NCI-H187 treated with DMSO at 0.1 percent for 48 hours (cell line): ENCODE results near the gene BCAS3.
A peak's percentile ranks its signal among the peaks of the same experiment; 100 is the strongest.

Experiments used
- DNase-seq: peaks from one replicate; lab custom pipeline; 2025; lab: John Stamatoyannopoulos, UW

The BCAS3 gene

DNA sequence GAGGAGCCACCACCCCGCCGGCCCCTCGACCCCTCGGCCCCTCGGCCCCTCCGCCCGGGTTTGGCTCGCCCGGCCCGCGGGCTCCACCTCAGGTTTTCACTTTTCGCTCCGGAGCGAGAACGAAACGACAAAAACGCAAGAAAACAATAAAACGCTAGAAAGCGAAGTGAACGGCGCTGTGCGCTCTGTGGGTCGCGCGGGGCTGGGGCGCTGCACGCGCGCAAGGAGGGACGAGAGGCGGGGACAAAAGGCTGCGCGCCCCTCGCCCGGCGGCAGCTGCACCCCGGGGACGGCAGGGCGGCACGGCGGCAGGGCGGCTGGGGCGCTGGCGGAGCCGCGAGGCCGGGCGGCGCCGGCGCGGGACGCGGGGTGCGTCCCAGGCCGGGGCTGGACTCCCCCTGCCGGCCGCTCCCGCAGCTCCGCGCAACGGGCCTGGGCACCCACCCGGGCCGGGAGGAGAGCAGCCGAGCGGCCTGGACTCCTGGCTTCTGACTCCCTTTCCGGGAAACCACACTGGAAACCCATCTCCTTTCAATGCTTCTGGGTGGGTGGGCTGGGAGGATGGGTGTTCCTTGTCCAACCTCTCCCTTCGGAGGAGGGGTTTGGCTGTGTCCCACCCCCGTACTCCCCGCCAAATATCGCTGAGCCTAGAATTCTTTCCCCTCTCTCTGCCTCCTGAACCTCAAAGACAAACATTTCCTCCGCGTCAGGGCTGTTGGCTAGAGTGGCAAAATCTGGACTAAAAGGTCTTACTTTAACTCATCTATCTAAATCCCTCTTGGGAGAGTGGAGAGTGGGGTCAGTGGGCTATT lies 731.9 kb downstream of the BCAS3 start:
- no peak for DNase-seq

DNA sequence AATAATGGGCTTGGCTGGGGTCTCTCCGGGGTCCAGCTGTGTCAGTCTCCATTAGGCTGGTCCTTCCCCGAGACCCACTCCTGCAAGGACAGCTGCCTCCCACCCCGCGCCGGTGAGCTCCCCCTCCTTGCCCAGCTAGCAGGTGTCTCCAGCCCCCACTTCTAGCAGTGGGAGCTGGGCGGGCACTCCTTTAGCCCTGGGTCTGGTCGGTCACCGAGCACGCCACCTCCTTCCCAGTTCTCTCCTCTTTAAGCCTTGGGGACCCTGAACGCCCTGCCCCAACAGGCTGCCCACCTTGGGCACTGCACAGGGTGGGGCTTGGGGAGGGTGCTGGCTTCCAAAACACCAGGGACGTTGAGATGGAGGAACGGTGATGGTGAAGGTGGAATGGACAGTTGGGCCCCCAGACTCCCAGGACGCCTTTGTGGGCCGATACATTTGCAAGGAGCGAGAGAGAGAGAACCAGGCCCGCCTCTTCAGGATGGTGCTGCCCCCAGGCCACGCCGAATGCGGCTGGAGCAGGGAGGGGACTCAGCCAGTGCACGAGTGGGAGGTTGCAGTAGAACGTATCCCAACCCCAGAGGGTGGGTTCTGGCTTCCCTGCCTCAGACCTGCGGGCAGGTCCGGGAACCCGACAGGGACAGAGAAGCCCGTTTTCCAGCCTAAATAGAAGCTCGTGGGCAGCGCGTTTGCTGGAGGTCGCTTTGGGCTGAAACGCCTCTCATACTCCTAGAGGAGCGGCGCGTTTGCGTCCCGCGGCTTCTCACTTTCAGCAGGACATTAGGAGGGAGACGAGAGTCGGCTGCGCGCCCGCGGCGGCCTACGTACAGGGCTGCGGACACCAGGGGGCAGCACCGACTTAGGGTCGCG lies 732.7 kb downstream of the BCAS3 start:
- DNase-seq, result no peak

DNA sequence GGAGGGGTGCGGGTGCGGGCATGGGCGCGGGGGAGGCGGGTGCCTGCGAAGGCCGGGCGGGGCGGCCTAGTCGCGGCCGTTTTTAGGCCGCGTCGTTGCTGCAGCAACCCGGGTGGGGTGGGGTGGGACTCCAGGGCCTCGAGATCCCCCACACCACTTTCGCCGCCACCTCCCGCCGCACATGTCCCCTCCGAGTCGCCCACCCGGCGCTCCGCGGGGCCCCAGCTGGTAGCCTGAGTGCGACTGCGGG lies 733.3 kb downstream of the BCAS3 start:
- no peak for DNase-seq

DNA sequence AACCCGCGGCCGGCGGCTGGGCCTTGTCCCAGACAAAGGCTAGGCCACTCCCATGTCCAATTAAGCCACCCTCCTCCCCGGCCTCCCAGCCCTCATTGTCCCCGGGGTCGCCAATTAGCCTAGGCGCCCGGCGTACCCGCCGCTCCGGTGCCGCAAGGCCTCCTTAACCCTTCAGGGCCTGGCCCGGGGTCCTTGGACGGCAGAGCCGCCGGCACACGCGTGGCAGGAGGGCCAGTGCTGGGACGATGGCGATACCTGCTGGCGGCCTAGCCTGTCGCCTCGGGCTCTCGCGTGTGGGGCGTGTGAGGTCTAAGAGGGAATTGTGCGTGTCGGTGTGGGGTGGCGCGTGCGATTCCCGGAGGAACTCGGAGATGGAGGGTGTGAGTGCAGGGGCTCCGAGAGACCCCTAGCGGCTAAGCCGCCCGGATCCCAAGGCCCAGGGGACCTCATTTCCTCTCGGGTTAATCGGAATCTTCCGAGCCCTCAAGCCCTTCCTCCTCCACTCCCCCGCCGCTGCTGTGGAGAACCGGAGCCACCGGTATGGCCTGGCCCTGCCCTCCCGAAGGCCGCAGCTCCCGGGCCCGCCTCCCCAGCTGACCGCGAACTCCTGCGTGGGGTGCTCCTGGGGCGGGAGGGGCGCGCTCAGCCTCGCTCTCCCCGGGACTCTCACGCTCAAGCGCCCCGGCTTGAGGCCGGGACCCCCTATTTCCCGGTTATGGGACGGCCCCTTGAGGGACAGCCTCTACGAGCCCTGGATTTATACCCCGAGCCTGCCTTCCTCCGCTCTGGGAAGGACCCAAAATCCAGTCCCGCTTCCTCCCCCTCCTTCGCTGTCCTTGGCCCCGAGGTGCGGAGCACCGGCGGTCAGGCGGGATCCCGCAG lies 733.9 kb downstream of the BCAS3 start:
- DNase-seq, result no peak

DNA sequence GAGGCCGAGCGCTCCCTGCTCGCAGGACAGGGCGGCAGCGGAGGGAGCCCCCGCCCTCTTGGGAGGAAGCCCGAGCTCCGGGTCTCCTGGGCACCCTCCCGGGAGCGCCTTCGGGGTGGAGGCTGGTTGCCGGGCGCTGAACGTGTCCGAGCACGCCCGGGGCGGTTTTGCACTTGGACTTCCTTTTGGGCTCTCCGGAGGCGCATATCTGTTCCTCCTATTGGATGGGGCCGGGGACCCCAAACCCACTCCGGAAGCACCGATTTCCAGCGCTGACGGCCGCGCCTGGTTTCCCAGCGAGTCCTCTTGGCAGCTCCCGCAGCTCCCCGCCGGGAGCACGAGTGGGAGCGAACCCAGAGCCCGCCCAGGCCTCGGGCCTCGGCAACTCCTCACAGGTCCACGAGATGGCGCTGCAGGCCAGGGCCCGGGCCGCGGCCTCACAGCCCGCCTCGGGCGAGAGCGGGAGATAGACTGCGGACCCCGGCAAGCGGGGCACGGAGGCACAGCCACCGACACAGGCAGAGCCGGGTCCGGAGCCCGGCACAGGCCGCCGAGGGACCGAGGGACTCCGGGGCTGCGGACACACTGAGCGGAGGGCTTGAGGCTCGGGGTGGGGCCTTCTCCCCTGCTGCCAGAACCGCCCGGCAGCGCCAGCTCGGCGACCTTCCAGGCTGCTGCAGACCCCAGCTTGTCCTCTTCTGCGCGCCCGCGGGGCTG lies 734.6 kb downstream of the BCAS3 start:
- DNase-seq, result no peak

DNA sequence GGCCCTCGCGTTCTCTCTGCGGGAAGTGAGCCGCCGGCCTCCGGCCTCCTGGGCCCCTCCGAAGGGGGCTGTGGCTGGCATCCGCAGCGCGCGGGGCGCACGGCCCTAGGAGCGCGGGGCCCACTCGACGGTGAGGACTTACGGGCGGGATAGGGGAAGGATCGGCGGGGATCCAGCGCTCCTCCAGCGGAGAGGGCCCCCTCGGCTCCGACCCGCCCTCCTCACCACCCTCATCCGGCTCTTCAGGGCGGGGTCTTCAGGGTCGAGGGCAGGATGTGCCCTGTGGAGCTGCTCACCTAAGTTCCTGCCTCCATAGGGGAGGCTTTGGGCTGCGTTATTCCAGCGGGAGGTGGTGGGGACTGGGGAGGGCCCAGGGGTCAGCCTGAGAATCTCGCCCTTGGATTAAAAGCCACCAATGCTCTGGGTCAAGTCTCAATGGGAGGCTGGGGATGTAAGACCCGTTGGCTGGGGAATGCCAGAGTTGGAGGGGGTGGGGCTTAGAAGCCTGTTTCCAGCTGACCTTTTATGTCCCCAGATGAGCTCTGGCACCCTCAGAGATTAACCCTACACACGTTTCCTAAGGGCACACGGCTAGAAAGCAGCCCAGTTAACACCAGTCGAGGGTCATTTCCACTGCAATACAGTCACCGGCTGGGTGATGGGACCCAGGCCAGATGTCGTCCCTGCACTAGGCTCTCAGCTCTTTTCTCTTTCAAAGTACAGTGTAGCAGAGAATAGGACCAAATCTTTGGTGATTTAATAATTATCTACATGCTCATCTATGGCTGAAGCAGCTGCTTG lies 735.4 kb downstream of the BCAS3 start:
- DNase-seq, result no peak

DNA sequence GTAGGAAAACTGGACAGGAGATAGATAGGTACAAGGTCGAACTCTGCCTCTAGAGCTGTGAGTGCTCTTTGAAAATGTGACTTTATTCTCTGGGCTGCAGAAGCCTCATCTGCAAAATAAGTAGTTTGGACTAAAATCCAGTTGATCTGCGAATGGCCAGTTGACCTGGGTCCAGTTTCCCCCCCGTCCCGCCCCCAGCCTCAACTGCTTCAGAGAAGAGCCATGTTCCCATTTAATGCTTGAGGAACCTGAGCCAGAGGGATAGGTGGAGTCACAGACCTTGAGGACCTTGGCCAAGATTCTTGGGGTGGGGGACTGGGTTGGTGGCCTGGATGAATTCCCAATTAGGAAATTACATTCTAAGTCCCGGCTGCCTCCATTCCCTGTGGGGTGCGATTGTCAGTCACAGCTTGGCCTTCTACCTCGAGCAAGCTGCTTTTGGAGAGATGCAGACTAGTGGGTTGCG lies 736.0 kb downstream of the BCAS3 start:
- DNase-seq, result no peak

DNA sequence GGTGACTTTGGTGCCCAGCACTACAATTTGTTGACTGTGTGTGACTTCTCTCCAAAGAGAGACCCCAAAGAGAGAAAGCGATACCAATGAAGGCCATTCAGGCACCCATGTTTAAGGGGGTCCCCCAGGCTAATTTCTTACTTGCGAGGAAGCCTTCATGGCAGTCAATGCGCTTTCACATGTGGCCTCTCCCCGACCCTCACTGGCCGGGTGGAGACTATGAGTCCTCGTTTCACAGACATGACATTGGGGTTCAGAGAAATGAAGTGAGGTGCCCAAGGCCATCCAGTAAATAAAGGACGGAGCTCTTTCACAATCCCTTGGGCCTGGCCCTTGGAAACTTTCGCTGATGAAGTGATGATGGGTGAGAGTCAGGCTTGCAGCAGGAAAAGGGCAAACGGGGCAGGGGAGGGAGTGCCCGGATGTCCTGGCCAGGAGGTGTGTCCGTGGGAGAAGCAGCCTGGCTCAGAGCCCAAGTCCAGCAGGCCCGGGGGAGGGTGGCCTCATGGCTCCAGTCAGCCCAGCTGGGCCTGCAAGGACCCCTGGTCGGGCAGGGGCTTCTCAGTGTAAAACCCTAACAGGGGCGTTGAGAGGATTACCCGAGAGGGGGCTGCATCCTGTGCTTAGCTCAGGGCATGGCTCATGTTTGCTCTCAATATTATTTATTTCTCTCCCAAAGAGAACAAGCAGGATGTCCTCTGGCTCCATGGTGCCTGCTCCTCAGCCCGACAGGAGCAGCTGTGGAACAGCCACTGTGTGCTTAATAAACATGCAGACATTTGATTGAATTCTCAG lies 736.7 kb downstream of the BCAS3 start:
- no peak for DNase-seq

DNA sequence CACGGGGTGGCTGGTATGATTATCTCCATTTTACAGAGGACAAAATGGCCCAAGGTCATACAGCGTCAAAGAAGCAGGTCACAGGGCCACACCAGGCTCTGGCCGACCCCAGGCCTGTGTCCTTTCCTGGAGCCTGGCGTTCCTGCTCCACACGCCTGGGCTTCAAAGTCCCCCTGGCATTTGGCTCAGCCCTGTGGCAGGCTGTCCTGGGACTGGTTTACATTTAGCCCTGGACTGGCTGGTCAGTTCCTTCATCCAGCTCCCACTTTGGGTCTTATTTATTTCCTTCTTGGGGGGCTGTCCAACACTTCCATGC lies 737.2 kb downstream of the BCAS3 start:
- no peak for DNase-seq

DNA sequence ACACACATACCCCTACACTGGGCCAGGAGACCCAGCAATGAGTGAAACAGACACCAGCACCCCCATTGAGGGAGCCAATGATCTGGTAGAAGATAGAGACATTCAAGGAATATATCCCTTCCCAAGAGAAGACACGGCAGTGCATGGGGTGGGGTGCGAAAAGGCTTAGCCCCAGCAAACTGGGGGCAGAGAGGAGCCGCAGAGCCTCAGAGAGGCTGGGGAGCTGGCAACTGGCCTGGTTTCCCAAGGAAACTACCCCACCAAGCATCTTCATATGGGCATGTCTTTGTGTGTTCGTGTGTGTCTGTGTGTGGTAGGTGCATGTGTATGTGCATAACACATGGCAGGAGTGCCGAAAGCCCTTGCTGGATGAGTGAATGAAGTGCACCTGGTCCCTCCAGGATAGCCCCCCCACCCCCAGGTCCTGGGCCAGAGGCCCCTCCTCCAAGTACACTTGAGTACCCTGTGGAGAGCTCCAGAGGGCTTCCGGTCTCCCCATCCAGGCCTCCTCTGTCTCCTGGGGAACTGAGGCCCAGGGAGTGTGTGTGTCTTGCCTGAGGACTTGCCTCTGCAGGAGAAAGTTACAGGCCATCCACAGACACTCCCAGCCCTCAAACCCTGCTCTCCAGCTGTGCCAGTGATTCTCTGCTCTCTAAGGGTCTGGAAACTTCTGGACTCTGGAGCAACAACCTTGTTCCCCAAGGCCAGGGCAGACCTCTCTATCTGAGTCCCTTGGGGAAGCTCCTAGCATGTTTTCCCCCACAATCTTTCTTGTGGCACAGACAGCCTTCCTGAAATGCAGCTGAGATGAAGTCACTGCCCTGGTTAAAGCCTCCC lies 737.9 kb downstream of the BCAS3 start:
- DNase-seq, result no peak

DNA sequence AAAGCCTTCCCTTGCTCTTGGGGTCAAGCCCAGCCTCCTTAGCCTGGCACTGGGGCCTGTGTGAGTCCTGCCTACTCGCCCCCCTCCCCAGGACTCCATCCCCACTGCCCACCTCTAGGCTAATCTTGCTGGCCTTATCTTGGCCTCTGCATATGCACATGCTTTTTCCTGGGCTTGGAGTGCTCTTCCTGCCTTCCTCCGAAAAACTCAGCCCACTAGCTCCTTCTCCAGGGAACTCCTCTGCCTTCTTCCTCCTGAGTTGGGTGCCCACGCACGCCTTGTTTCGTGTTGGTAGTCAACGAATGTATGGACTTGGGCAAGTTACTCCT lies 738.5 kb downstream of the BCAS3 start:
- DNase-seq, result no peak

DNA sequence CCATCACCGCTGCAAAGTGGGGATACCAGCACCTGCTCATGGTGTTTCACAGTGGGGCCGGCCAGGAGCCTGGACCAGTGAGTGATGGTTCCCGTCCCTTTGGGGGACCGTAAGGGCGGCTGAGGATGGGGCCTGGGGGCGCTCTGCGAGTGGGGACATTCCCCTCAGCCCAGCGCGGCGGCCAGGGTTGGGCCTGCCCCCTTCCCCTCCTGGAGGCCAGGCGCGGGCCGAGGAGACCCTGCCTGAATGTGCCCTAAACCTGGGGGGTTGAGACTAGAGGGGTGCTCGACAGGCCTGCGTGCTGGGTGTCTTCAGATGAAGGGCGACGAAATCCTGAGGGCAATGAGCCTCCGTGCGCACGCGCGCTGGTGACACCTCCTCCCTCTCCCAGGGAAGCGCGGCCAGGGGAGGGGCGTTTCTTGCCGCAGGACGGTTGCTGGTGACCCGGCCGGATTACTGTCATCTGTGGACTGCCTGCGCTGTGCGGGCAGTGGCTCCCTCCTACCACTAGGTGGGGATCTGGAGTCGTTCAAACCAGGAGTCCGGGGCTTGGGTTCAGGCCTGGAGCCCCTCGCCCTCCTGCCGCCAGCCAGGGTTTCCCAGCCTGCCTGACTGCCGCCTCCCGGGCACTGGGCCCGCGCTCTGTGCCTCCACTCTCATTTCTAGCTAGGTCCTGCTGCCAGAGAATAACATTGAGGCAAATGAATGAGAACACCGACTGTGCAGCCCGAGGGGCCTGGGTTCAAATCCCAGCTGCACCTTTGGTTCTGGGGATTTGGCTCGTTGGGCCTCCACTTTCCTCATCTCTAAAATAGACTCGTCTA lies 739.1 kb downstream of the BCAS3 start:
- peak; percentile 18 for DNase-seq

DNA sequence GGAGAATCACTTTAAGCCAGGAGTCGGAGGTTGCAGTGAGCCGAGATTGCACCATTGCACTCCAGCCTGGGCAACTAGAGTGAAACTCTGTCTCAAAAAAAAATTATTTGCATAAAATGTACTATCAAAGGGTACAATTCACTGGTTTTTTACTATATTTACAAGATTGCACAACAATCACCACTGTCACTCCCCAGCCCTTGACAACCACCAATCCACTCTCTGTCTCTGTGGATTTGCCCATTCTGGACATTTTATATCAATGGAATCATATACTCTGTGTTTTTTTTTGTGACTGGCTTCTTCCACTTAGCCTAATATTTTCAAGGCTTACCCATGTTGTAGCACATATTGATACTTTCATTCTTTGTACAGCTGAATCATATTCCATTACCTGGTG lies 740.8 kb downstream of the BCAS3 start:
- DNase-seq, result no peak

DNA sequence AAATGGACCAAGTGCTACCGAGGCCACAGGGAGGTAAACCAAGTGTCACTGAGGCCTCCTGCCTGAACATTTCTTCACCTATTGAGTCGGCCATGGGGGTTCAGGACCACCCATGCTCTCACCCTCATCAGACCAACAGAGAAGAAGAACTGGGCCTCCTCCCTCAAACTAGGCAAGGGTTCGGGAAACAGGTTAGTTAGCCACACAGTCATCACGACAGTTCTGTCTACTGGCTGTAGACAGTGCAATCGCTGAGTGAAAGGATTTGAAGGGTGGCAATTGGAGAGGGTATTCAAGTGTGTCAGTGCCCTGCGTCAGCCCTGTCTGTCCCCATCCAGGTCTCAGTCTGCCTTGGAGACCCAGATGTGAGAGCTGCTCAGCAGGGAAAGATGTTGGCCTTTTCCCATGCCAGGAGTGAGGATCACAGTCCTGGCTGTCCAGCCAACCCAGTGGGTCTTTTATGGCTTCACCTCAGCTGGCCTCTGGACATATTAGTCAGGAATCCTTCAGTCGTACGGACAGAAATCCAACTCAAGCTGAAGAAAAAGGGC lies 741.9 kb downstream of the BCAS3 start:
- DNase-seq, result no peak

DNA sequence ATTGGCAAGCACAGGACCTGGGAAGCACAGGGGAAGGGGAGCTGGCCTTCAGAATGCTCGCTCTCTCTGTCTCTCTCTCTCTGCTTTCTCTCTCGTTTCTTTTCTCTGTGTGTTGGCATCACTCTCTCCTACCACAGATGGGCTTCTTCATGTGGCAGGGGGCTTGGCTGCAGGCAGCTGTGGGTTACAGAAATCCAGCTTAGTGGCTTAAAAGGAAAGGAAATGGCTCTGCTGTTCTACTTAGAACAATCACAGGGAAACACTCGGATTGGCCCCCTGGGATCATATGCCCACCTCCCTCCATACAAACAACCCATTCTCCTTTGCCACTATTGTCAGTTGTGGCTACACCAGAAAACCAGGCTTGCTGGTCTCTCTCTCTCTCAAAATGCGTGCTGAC lies 742.4 kb downstream of the BCAS3 start:
- DNase-seq, result no peak

DNA sequence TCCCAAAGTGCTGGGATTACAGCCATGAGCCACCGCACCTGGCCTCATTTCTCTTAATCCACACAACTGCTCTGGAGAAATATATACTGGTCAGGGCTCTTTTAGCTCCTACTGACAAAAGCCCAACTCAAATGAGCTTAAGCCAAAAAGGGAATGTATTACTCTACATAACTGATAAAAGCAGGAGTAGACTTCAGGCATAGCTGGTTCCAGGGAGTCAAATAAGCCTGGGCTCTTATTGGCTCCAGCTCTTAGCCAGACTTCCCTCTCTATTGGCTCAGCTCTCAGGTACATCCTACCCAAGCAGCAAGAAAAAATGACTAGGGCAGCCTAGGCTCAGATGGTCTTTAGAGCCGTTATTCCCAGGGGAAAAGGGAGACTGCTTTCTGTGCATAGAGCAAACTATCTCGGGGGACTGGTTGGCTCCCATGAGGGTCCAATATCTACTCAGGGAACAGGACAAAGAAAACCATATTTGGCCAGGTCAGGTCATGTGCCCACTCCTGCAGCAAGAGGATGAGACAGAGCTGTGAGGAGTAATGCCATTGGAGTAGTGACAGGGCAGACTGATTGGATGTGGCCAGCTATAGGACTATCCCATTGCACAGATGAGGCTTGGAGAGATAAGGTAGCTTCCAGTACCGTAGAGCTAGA lies 743.2 kb downstream of the BCAS3 start:
- DNase-seq, result no peak

DNA sequence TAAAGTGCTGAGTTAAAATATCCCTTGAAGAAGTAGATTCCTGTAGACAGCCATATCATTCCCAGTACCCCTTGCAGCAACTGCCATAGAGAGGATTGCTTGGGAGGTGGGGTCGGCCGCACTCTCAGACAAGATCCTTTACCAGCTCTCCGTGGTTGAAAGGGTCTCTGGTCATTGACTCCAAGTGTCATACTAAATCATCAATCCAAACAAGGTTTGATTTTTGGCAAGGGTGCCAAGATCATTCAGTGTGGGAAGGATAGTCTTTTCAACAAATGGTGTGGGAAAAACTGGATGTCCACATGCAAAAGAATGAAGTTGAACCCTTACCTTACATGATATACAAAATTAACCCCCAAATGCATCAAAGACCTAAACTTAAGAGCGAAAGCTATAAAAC lies 743.8 kb downstream of the BCAS3 start:
- no peak for DNase-seq
